Activated naive CD4-positive, alpha-beta T cell treated with anti-CD3 and anti-CD28 coated beads, Interleukin-2, amount 10 ng/mL, durations not matched to agents 7 days and 5 days (primary cell): ENCODE data around the gene ACR.
A peak's percentile ranks its signal among the peaks of the same experiment; 100 is the strongest.

ENCODE experiments used
- CTCF ChIA-PET: fragments of 350-600 bp; sonication (Branson Sonifier 250); formaldehyde crosslinking; loops from one replicate; lab custom pipeline; 2021; ENCODE audit warnings: antibody characterized with exemption; lab: Charles Lee
- DNase-seq: peaks from one replicate; pipeline ENCODE4 v3.0.0-alpha.2; 2020
- H3K27ac Mint-ChIP-seq: one replicate; pipeline ENCODE4 v1.8.0; 2021; ENCODE audit warnings: mild to moderate bottlenecking, moderate library complexity, mixed read lengths
- H3K27me3 Mint-ChIP-seq: one replicate; pipeline ENCODE4 v1.8.0; 2021; ENCODE audit warnings: mild to moderate bottlenecking, mixed read lengths
- H3K36me3 Mint-ChIP-seq: one replicate; pipeline ENCODE4 v1.8.0; 2021; ENCODE audit warnings: mixed read lengths
- H3K4me1 Mint-ChIP-seq: one replicate; pipeline ENCODE4 v1.8.0; 2021; ENCODE audit warnings: mixed read lengths
- H3K4me3 Mint-ChIP-seq: one replicate; pipeline ENCODE4 v1.8.0; 2021; ENCODE audit warnings: mild to moderate bottlenecking, moderate library complexity, mixed read lengths
- H3K9me3 Mint-ChIP-seq: one replicate; pipeline ENCODE4 v1.8.0; 2021; ENCODE audit warnings: mixed read lengths

ACR gene

DNA sequence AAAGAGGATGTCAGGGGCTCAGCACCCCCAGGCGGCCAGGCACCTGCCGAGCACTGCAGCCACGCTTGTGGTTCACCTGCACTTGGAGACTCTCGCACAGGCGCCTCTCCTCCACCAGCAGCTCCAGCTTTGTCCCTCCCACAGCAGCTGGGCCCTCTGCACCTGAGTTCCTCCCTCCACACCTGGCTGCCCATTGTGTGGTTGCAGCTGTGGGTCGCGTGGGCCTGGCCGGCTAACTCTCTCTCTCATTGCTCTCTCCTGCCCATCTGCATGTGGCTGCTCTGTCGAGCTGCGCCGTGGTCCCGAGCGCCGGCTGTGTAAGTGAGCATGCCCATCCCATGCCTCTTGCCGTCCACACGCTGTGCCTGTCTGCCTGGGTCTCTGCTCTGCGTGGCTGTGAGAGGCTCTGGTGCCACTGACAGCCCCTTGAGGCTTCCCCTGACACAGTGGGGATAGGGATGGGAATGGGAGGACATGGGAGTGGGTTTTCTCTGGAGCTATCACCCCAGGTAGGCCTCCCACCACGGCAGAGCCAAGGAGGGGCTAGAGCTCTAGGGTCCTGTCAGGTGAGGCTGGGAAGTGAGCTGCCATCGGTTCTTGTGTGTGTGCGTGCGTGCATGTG, 8.5 kb upstream of the ACR start:
- H3K4me1 Mint-ChIP-seq: peaks cover 5% of the 10 kb centered on the region
- no peak overlapping the region for H3K4me3 Mint-ChIP-seq
- no peak for DNase-seq
- no peak overlapping the region for H3K27ac Mint-ChIP-seq
- H3K27me3 Mint-ChIP-seq: no peaks in the 10 kb centered on the region
- CTCF ChIA-PET: no interaction called here
- no peaks in the 10 kb centered on the region for H3K9me3 Mint-ChIP-seq
- no peaks in the 10 kb centered on the region for H3K36me3 Mint-ChIP-seq

GRCh38 chr22:50730013-50730891, 7.8 kb upstream of the ACR start:
- no peak overlapping the region for H3K27ac Mint-ChIP-seq
- peaks cover 5% of the 10 kb centered on the region for H3K4me1 Mint-ChIP-seq
- H3K9me3 Mint-ChIP-seq: no peaks in the 10 kb centered on the region
- CTCF ChIA-PET: no interaction called here
- H3K4me3 Mint-ChIP-seq: no peak overlapping the region
- H3K27me3 Mint-ChIP-seq: peaks cover 3% of the 10 kb centered on the region
- no peaks in the 10 kb centered on the region for H3K36me3 Mint-ChIP-seq
- no peak for DNase-seq

GRCh38 chr22:50730941-50731661, 6.9 kb upstream of the ACR start:
- Mint-ChIP-seq H3K4me1 (peaks cover 5% of the 10 kb centered on the region), H3K27ac (no peak overlapping the region), H3K9me3 (no peaks in the 10 kb centered on the region), H3K27me3 (peaks cover 5% of the 10 kb centered on the region), H3K36me3 (no peaks in the 10 kb centered on the region), H3K4me3 (no peak overlapping the region)
- CTCF ChIA-PET: no interaction called here
- DNase-seq: no peak

DNA sequence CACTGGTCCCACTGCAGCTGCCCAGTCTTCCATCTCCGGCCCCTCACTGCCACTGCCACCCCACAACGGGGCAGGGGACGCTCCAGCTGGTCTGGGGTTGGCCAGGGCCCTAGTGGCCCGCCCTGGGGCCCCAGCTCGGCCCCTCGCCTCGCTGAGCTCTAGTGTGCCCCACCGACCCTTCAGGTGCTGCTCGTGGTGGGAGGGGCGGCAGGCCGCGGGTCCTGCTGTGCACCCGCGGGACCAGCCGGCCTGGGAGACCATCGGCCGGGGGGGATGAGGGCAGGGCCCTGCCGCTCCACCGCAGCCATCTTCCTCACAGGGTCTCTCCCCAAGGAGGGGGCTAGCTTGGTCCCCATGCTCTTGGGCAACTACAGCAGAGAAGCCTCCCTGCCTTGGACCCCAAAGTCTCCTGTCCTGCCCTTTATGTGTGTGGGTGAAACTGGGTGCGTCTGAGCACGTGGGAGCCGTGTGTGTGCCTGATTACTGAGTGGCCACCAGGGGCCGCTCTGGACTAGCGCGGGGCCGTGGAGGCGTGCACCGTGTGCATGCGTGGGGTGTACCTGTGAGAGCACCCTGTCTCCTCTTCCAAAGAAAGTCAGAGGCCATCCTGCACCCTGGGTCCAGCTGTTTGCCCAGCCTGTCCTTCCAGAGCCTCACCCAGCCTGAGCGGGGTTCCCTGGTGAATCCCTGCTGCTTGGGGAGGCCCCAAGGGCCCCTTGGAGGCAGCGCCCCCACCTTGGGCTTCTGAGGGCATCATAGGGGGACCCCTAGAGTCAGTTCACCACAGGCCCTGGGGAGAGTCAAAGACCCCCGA, 6.0 kb upstream of the ACR start:
- no peak overlapping the region for H3K4me3 Mint-ChIP-seq
- peaks cover 5% of the 10 kb centered on the region for H3K27me3 Mint-ChIP-seq
- H3K4me1 Mint-ChIP-seq: peaks cover 5% of the 10 kb centered on the region
- CTCF ChIA-PET: no interaction called here
- no peaks in the 10 kb centered on the region for H3K36me3 Mint-ChIP-seq
- DNase-seq: peak; percentile 71
- H3K9me3 Mint-ChIP-seq: no peaks in the 10 kb centered on the region
- no peak overlapping the region for H3K27ac Mint-ChIP-seq

GRCh38 chr22:50732681-50733080, 5.3 kb upstream of the ACR start:
- Mint-ChIP-seq H3K36me3 (no peaks in the 10 kb centered on the region), H3K4me1 (peaks cover 5% of the 10 kb centered on the region), H3K27ac (no peak overlapping the region), H3K4me3 (no peak overlapping the region), H3K9me3 (no peaks in the 10 kb centered on the region), H3K27me3 (peaks cover 5% of the 10 kb centered on the region)
- CTCF ChIA-PET: no interaction called here
- no peak for DNase-seq

GRCh38 chr22:50733521-50734342, 4.3 kb upstream of the ACR start:
- Mint-ChIP-seq H3K27ac (no peak overlapping the region), H3K4me1 (peaks cover 5% of the 10 kb centered on the region), H3K4me3 (no peak overlapping the region), H3K27me3 (peaks cover 9% of the 10 kb centered on the region), H3K9me3 (no peaks in the 10 kb centered on the region), H3K36me3 (no peaks in the 10 kb centered on the region)
- DNase-seq: no peak
- CTCF ChIA-PET: no interaction called here

DNA sequence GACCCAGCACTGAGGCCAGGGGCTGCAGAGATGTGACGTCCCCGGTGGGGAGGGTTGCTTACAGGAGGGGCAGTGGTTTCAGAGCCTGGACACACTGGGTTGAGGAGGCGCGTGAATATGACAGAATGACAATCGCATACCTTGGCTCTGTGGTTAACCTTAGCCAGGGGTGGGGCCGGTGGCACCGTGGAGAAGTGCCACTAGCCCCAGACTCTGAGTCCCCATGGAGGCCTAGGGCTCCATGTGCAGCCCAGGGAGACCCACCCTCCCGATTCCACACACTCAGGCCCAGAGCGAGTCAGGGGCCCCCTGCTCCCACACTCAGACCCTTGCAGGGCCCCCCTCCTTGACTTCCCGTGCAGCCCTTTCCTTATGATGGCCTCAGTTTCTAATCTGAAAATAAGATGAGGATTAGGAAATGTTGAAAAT, 3.6 kb upstream of the ACR start:
- no peak overlapping the region for H3K27ac Mint-ChIP-seq
- H3K4me1 Mint-ChIP-seq: peaks cover 5% of the 10 kb centered on the region
- H3K27me3 Mint-ChIP-seq: peaks cover 15% of the 10 kb centered on the region
- CTCF ChIA-PET: no interaction called here
- H3K36me3 Mint-ChIP-seq: no peaks in the 10 kb centered on the region
- H3K9me3 Mint-ChIP-seq: no peaks in the 10 kb centered on the region
- DNase-seq: no peak
- no peak overlapping the region for H3K4me3 Mint-ChIP-seq

DNA sequence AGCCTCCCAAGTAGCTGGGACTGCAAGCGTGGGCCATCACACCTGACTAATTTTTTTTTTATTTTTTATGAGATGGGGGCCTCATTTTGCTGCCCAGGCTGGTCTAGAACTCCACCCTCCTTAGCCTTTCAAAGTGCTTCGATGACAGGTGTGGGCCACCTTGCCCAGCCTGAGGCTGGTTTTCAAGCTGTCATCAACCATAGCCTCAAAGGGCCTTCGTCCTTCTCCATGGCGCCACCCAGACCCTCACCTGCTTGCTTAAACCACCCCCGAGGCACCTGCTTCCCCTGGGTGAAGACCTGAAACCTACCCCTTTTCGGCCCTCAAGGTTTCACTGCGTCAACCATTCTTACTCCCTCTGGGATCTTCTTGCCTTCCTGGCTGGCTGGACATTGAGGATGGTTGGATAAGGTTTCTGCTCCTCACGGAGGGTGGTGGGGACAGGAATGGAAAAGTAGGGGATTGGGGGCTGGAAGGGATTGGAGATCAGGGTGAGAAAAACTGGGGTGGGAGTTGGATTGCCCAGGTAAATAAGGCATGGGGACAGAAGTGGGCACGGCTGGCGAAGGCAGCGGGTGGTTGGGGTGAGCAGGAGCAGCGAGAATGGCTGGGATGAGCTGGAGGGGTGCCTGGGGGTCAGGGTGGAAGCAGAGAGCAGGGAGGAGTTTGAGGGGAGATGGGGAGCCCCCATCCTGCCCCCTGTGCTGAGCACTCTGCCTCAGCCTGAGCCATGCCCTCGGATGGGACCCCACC, 2.8 kb upstream of the ACR start:
- Mint-ChIP-seq H3K4me3 (no peak overlapping the region), H3K9me3 (no peaks in the 10 kb centered on the region), H3K36me3 (no peaks in the 10 kb centered on the region), H3K27me3 (peaks cover 17% of the 10 kb centered on the region), H3K4me1 (peaks cover 5% of the 10 kb centered on the region), H3K27ac (no peak overlapping the region)
- DNase-seq: peak; percentile 7
- CTCF ChIA-PET: interaction anchor here (0.5 kb wide), 1 partner anchor 48 kb away, joined by 3 read pairs; no protein-coding TSS in a partner anchor

GRCh38 chr22:50735739-50736030, 2.3 kb upstream of the ACR start:
- CTCF ChIA-PET: interaction anchor here (0.5 kb wide), 1 partner anchor 48 kb away, joined by 3 read pairs; no protein-coding TSS in a partner anchor
- Mint-ChIP-seq H3K36me3 (no peaks in the 10 kb centered on the region), H3K4me1 (peaks cover 5% of the 10 kb centered on the region), H3K9me3 (no peaks in the 10 kb centered on the region), H3K27me3 (peaks cover 17% of the 10 kb centered on the region), H3K4me3 (no peak overlapping the region), H3K27ac (no peak overlapping the region)
- no peak for DNase-seq

GRCh38 chr22:50738649-50739227, 734 bp downstream of the ACR start:
- no peaks in the 10 kb centered on the region for H3K4me1 Mint-ChIP-seq
- no peak overlapping the region for H3K4me3 Mint-ChIP-seq
- DNase-seq: peak; percentile 13
- CTCF ChIA-PET: no interaction called here
- peaks cover 17% of the 10 kb centered on the region for H3K27me3 Mint-ChIP-seq
- H3K27ac Mint-ChIP-seq: no peak overlapping the region
- H3K9me3 Mint-ChIP-seq: no peaks in the 10 kb centered on the region
- H3K36me3 Mint-ChIP-seq: no peaks in the 10 kb centered on the region

- H3K4me1 Mint-ChIP-seq: no peaks in the 10 kb centered on the region
- peak; percentile 10 for DNase-seq
- H3K36me3 Mint-ChIP-seq: no peaks in the 10 kb centered on the region
- CTCF ChIA-PET: no interaction called here
- peaks cover 17% of the 10 kb centered on the region for H3K27me3 Mint-ChIP-seq
- no peak overlapping the region for H3K27ac Mint-ChIP-seq
- H3K4me3 Mint-ChIP-seq: no peak overlapping the region
- H3K9me3 Mint-ChIP-seq: no peaks in the 10 kb centered on the region
Observed at GRCh38 chr22:50739279-50739691, 1.3 kb downstream of the ACR start.

DNA sequence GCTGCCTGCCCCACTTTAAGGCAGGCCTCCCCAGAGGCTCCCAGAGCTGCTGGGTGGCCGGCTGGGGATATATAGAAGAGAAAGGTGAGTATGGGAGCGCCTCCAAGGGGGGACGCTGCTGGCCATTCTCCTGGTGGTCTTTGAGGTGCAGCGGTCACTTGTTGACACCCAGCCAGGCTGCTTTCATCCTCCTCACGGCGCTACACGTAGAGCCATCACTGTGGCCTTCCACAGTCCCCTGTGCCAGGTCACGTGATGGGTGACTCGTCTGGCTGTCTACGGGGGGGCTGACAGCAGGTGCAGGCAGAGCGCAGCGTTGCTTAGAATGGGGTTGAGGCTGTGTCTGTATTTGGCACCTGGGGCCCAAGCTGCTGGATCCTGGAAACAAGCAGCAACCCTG, 1.9 kb downstream of the ACR start:
- Mint-ChIP-seq H3K9me3 (no peaks in the 10 kb centered on the region), H3K4me1 (no peaks in the 10 kb centered on the region), H3K36me3 (no peaks in the 10 kb centered on the region), H3K27ac (no peak overlapping the region), H3K27me3 (peaks cover 17% of the 10 kb centered on the region), H3K4me3 (no peak overlapping the region)
- peak; percentile 8 for DNase-seq
- CTCF ChIA-PET: no interaction called here
